ENCODE measurements around the gene KCTD7.
"Not testable (repeated sequence)": the region's sequence is repeated elsewhere in the genome, so short reads cannot be mapped to it uniquely, and the experiment has no call there.

DNA sequence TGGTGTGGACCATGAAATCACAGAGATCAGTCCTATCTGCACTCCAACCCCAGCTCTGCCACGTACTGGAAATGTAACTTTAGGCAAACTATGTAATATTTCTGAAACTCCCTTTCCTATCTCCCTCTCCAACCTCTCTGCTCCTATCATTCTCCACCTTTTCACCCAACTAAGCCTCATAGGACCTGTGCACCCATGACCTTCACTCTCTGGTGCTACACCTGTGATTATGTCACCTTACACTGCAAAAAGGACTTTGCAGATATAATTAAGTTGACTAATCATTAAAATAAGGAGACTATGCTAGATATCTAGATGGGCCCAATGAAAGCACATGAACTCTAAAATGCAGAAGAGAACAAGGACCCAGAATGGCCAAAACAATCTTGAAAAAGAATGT lies 48.3 kb upstream of the KCTD7 start:
- not testable (repeated sequence) for TF ChIP-seq CTCF (conservative IDR thresholded peaks at IDR 0.05 in 1 of 2, IDR thresholded peaks at IDR 0.05 in 1 of 2; ENCODE audit: low read depth in 1 of 2, low read length in 2 of 2); EZH2 (IDR thresholded peaks at IDR 0.05; ENCODE audit: low read length, missing control alignments)
